Lung (tissue), 13 donors: ENCODE results near the gene MAN2A2. TPM values are rescaled to one million over a fixed set of nuclear protein-coding genes. Genes with fewer than 3 reads are reported as not detected.

Experiments used
- ATAC-seq: fragments of 200-7000 bp; cut with Tn5 transposase; one replicate; pipeline ENCODE4 v1.9.1; 2020; ENCODE audit warnings: moderate number of reproducible peaks; ENCODE audit not compliant: insufficient read depth, low FRiP score
- DNase-seq, 3 donors: peaks; one replicate each; pipeline ENCODE4 v3.0.0-alpha.2; 2013 to 2017
- H3K27ac ChIP-seq, 2 donors: one replicate each; pipeline ENCODE4 v1.5.1; 2013; ENCODE audit warnings: mild to moderate bottlenecking in 2 of 2, moderate library complexity in 2 of 2, control low read depth in 1 of 2, inconsistent platforms in 1 of 2, low read depth in 1 of 2, low read length in 1 of 2
- H3K27me3 ChIP-seq, 3 donors: one replicate each; pipeline ENCODE4 v1.5.1; 2013; ENCODE audit warnings: low read length in 2 of 3; ENCODE audit not compliant: control insufficient read depth in 3 of 3, insufficient read depth in 3 of 3
- H3K36me3 ChIP-seq, 4 donors: one replicate each; pipeline ENCODE4 v1.5.1; 2013; ENCODE audit warnings: low read length in 4 of 4, mild to moderate bottlenecking in 1 of 4, moderate library complexity in 1 of 4; ENCODE audit not compliant: control insufficient read depth in 4 of 4, insufficient read depth in 4 of 4
- H3K4me1 ChIP-seq, 5 donors: one replicate each; pipeline ENCODE4 v1.5.1; 2013; ENCODE audit warnings: low read length in 5 of 5, mild to moderate bottlenecking in 2 of 5, moderate library complexity in 1 of 5; ENCODE audit not compliant: control insufficient read depth in 5 of 5, insufficient read depth in 5 of 5
- H3K4me3 ChIP-seq: one replicate; pipeline ENCODE4 v1.5.1; 2013; ENCODE audit warnings: mild to moderate bottlenecking, control low read depth, moderate library complexity
- H3K9ac ChIP-seq, 2 donors: one replicate each; pipeline ENCODE4 v1.5.1; 2013; ENCODE audit warnings: low read length in 2 of 2, control low read depth in 1 of 2; ENCODE audit not compliant: insufficient read depth in 1 of 2
- H3K9me3 ChIP-seq, 4 donors: one replicate each; pipeline ENCODE4 v1.5.1; 2013; ENCODE audit warnings: low read length in 3 of 4, mild to moderate bottlenecking in 1 of 4, moderate library complexity in 1 of 4; ENCODE audit not compliant: control insufficient read depth in 4 of 4, insufficient read depth in 3 of 4
- WGBS, 2 donors: extraction: QIAGEN DNeasy Blood & Tissue Kit; methylation state at CpG; one replicate each; pipeline ENCODE4 v1.1.7; 2013; 5-methylcytosine and 5-hydroxymethylcytosine counted together
- polyA plus RNA-seq, 2 donors: library from polyadenylated mRNA; stranded (reverse); fragments of 200-250 nt; gene quantifications; one replicate each; pipeline ENCODE4 v1.2.1, GENCODE V29; 2013
- small RNA-seq: library from RNA; depleted of rRNA; stranded (forward); fragments of <200 nt; gene quantifications from one replicate; pipeline ENCODE3, GENCODE V24; 2014; ENCODE audit warnings: low replicate concordance
- total RNA-seq, 2 donors: library from RNA; depleted of rRNA in 1 of 2; stranded (reverse); fragments of >200 nt in 1 of 2; gene quantifications; one replicate each; pipeline ENCODE4 v1.2.1, GENCODE V29; 2014 to 2021
- TF ChIP-seq, protein P1 (sequence below): IDR thresholded peaks from 2 replicates; pipeline ENCODE4 v1.5.1; 2012; ENCODE audit warnings: mild to moderate bottlenecking; ENCODE audit errors: control extremely low read depth, extremely low read depth
- donor health status: control.
- donor health status: control.
- donor health status: Bipolar disorder and iron deficiency.
- donor health status: healthy.
- donor health status: DM: yes; HTN: yes; CAD: no.

Gene MAN2A2
- total and polyA plus RNA-seq, 4 donors, result 34.1 to 82.9 (median 60.1) TPM

GRCh38 chr15:90972133-90972532 lies 69.0 kb downstream of the MAN2A2 start:
- peaks cover 0 to 39% (median 13%) of the 10 kb centered on the region in 4 donors for H3K36me3 ChIP-seq

More at GRCh38 chr15:90972133-90972532, 69.0 kb downstream of the MAN2A2 start:
- WGBS, 2 donors, result 96 to 97% methylated on average over 5 of the region's 5 CpGs
- Histone ChIP-seq H3K4me3 (no peak overlapping the region), H3K4me1 (no peaks in the 10 kb centered on the region), H3K9me3 (no peaks in the 10 kb centered on the region), H3K9ac (no peak overlapping the region), H3K27me3 (no peaks in the 10 kb centered on the region), H3K27ac (no peak overlapping the region)
- ATAC-seq (no peak), DNase-seq (no peak)
- TF ChIP-seq, protein P1, sequence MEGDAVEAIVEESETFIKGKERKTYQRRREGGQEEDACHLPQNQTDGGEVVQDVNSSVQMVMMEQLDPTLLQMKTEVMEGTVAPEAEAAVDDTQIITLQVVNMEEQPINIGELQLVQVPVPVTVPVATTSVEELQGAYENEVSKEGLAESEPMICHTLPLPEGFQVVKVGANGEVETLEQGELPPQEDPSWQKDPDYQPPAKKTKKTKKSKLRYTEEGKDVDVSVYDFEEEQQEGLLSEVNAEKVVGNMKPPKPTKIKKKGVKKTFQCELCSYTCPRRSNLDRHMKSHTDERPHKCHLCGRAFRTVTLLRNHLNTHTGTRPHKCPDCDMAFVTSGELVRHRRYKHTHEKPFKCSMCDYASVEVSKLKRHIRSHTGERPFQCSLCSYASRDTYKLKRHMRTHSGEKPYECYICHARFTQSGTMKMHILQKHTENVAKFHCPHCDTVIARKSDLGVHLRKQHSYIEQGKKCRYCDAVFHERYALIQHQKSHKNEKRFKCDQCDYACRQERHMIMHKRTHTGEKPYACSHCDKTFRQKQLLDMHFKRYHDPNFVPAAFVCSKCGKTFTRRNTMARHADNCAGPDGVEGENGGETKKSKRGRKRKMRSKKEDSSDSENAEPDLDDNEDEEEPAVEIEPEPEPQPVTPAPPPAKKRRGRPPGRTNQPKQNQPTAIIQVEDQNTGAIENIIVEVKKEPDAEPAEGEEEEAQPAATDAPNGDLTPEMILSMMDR, result no peak

Small RNA genes within 50 kb of the gene (small RNA-seq; reads per million reads assigned to genes)
- gene RN7SL363P, result not detected

Other genes with a start within 250 kb of the MAN2A2 start
- gene BLM, start 186.0 kb upstream of the MAN2A2 start, total RNA-seq, result 1 to 10 TPM; 3.2 to 4.4 TPM
- gene BLM, start 186.0 kb upstream of the MAN2A2 start, polyA plus RNA-seq, result 1 to 10 TPM; 2.2 to 8.7 TPM
- 100 to 1,000 TPM in 1 of 2 donors, 10 to 100 TPM in 1; 57.1 to 113 TPM for gene FURIN, start 34.7 kb upstream of the MAN2A2 start, total RNA-seq
- gene FURIN, start 34.7 kb upstream of the MAN2A2 start, polyA plus RNA-seq, result 100 to 1,000 TPM in 1 of 2 donors, 10 to 100 TPM in 1; 71.2 to 159 TPM
- 10 to 100 TPM; 48.1 to 62.9 TPM for gene FES, start 18.8 kb upstream of the MAN2A2 start, total RNA-seq
- gene FES, start 18.8 kb upstream of the MAN2A2 start, polyA plus RNA-seq, result 100 to 1,000 TPM in 1 of 2 donors, 10 to 100 TPM in 1; 25.7 to 104 TPM
- 10 to 100 TPM; 12.7 to 16.9 TPM for gene HDDC3, start 29.2 kb downstream of the MAN2A2 start, total RNA-seq
- gene HDDC3, start 29.2 kb downstream of the MAN2A2 start, polyA plus RNA-seq, result 10 to 100 TPM; 16.0 to 19.6 TPM
- gene UNC45A, start 32.0 kb downstream of the MAN2A2 start, total RNA-seq, result 10 to 100 TPM; 58.7 to 59.6 TPM
- 10 to 100 TPM; 34.4 to 47.9 TPM for gene UNC45A, start 32.0 kb downstream of the MAN2A2 start, polyA plus RNA-seq
- gene RCCD1, start 51.6 kb downstream of the MAN2A2 start, total RNA-seq, result 10 to 100 TPM in 1 of 2 donors, 1 to 10 TPM in 1; 8.5 to 11.5 TPM
- gene RCCD1, start 51.6 kb downstream of the MAN2A2 start, polyA plus RNA-seq, result 1 to 10 TPM; 4.4 to 4.8 TPM
- 10 to 100 TPM in 1 of 2 donors, 1 to 10 TPM in 1; 5.0 to 31.1 TPM for gene PRC1, start 91.2 kb downstream of the MAN2A2 start, total RNA-seq
- 1 to 10 TPM; 7.5 to 8.2 TPM for gene PRC1, start 91.2 kb downstream of the MAN2A2 start, polyA plus RNA-seq
- gene VPS33B, start 119.3 kb downstream of the MAN2A2 start, total RNA-seq, result 10 to 100 TPM in 1 of 2 donors, 1 to 10 TPM in 1; 6.5 to 20.7 TPM
- 10 to 100 TPM; 11.4 to 14.2 TPM for gene VPS33B, start 119.3 kb downstream of the MAN2A2 start, polyA plus RNA-seq
- gene SV2B, start 197.0 kb downstream of the MAN2A2 start, total RNA-seq, result 1 to 10 TPM; 1.6 to 2.8 TPM
- gene SV2B, start 197.0 kb downstream of the MAN2A2 start, polyA plus RNA-seq, result under 1 TPM; 0.12 to 0.24 TPM